Measurements from ENCODE around the gene RALGAPA2.

- TF ChIP-seq EZH2 (IDR thresholded peaks at IDR 0.05; ENCODE audit: insufficient read depth, poor library complexity, severe bottlenecking) (no peak), EZH2phosphoT487 (IDR thresholded peaks at IDR 0.05; ENCODE audit: insufficient read depth, low read depth) (no peak)
Measured at GRCh38 chr20:20552076-20552475, 160.4 kb downstream of the RALGAPA2 start.

Data from GM23248 (cell line).